Peyer's patch (tissue), 4 donors: ENCODE data around the gene SORCS1. TPM values are rescaled to one million over a fixed set of nuclear protein-coding genes. Genes with fewer than 3 reads are reported as not detected.
"Not testable (repeated sequence)": the region's sequence is repeated elsewhere in the genome, so short reads cannot be mapped to it uniquely, and the experiment has no call there.

Experiments used
- DNase-seq, 3 donors: peaks; one replicate each; pipeline ENCODE4 v3.0.0-alpha.2; 2017 to 2019
- H3K27ac ChIP-seq, 4 donors: fragments of 200-600 bp; sonication (generic); one replicate each; pipeline ENCODE4 v1.5.1; 2016 to 2019
- H3K27me3 ChIP-seq, 2 donors: fragments of 200-600 bp; sonication (generic); one replicate each; pipeline ENCODE4 v1.5.1; 2019
- H3K36me3 ChIP-seq, 3 donors: fragments of 200-600 bp; sonication (generic); one replicate each; pipeline ENCODE4 v1.5.1; 2016 to 2019
- H3K4me1 ChIP-seq, 4 donors: fragments of 200-600 bp; sonication (generic); one replicate each; pipeline ENCODE4 v1.5.1; 2016 to 2019
- H3K4me3 ChIP-seq, 4 donors: fragments of 200-600 bp; sonication (generic); 1 replicate in 3 of 4; 2 replicates in 1 of 4; pipeline ENCODE4 v1.5.1; 2016 to 2019; ENCODE audit warnings: mild to moderate bottlenecking in 1 of 4
- H3K9me3 ChIP-seq, 4 donors: fragments of 200-600 bp; sonication (generic); one replicate each; pipeline ENCODE4 v1.5.1; 2016 to 2019; ENCODE audit warnings: mild to moderate bottlenecking in 1 of 4
- POLR2A ChIP-seq, 2 donors: fragments of 450-650 bp; IDR thresholded peaks; one replicate each; pipeline ENCODE4 v1.5.1; 2017; ENCODE audit warnings: antibody characterized with exemption in 2 of 2, mild to moderate bottlenecking in 2 of 2, moderate library complexity in 2 of 2
- total RNA-seq, 4 donors: library from RNA; depleted of rRNA; stranded (reverse); fragments of >200 nt; gene quantifications; one replicate each; pipeline ENCODE4 v1.1.0, GENCODE V29; 2016
- TF ChIP-seq, protein P1 (sequence below), 6 experiments: fragments of 450-650 bp in 4 of 6; fragments of 200-600 bp in 2 of 6; sonication (generic) in 1 of 6; IDR thresholded peaks; one replicate each; pipeline ENCODE4 v1.5.1; 2017 to 2019; ENCODE audit warnings: antibody characterized with exemption in 6 of 6, mild to moderate bottlenecking in 3 of 6, moderate library complexity in 1 of 6

SORCS1 gene
- total RNA-seq, 4 donors from 2014 or later: 0.53 to 5.9 (median 2.4) TPM

DNA sequence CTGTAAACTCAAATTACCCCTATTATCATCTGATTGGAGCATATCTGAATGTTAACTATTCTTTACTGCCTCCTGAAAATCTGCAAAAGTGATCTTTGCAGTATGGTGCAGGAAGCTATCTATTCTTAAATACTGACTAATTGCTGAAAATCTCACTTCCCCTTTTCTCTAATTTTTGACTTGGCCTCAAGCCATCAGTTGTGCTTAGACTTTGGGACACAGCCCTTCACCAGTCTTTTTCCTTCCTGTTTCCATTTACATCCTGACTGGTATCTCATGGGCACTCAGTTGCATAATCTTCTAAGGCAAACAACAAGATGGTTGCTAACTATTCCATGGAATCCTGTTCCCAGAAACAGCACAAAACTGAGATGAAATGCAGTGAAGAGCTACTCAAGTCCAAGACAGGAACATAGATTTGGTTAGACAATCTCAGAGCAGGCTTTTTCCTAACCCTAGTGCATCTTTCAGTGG, 228.5 kb downstream of the SORCS1 start:
- Histone ChIP-seq H3K27ac (no peak overlapping the region), H3K4me1 (no peaks in the 10 kb centered on the region), H3K27me3 (no peaks in the 10 kb centered on the region), H3K9me3 (no peaks in the 10 kb centered on the region), H3K36me3 (no peaks in the 10 kb centered on the region), H3K4me3 (no peak overlapping the region)
- TF ChIP-seq, protein P1, sequence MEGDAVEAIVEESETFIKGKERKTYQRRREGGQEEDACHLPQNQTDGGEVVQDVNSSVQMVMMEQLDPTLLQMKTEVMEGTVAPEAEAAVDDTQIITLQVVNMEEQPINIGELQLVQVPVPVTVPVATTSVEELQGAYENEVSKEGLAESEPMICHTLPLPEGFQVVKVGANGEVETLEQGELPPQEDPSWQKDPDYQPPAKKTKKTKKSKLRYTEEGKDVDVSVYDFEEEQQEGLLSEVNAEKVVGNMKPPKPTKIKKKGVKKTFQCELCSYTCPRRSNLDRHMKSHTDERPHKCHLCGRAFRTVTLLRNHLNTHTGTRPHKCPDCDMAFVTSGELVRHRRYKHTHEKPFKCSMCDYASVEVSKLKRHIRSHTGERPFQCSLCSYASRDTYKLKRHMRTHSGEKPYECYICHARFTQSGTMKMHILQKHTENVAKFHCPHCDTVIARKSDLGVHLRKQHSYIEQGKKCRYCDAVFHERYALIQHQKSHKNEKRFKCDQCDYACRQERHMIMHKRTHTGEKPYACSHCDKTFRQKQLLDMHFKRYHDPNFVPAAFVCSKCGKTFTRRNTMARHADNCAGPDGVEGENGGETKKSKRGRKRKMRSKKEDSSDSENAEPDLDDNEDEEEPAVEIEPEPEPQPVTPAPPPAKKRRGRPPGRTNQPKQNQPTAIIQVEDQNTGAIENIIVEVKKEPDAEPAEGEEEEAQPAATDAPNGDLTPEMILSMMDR (IDR thresholded peaks at IDR 0.05): no peak
- TF ChIP-seq POLR2A (IDR thresholded peaks at IDR 0.05): no peak
- DNase-seq: no peak

DNA sequence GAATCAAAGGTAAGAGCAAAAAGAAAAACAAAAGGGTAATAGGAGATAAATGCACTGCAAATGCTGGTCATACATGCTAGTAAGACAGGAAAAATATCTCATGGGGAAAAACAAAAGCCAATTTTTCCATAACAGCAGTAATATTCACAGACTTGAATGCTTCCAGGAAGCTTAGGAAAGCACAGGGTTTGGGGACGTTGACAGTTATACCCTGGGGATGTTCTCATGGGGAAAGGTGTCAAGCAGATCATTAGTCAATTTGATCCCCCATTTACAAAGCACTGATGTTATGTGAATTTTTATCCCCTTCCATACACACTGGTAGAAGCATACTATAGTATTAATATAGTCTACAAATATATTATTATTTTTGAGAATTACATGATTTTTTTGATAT, 232.7 kb downstream of the SORCS1 start:
- no peak overlapping the region for H3K4me3 ChIP-seq
- H3K36me3 ChIP-seq: no peaks in the 10 kb centered on the region
- H3K9me3 ChIP-seq: no peaks in the 10 kb centered on the region
- H3K27ac ChIP-seq: no peak overlapping the region
- H3K27me3 ChIP-seq: no peaks in the 10 kb centered on the region
- TF ChIP-seq POLR2A (IDR thresholded peaks at IDR 0.05): no peak
- TF ChIP-seq, protein P1 (IDR thresholded peaks at IDR 0.05): no peak
- H3K4me1 ChIP-seq: no peaks in the 10 kb centered on the region
- no peak for DNase-seq

DNA sequence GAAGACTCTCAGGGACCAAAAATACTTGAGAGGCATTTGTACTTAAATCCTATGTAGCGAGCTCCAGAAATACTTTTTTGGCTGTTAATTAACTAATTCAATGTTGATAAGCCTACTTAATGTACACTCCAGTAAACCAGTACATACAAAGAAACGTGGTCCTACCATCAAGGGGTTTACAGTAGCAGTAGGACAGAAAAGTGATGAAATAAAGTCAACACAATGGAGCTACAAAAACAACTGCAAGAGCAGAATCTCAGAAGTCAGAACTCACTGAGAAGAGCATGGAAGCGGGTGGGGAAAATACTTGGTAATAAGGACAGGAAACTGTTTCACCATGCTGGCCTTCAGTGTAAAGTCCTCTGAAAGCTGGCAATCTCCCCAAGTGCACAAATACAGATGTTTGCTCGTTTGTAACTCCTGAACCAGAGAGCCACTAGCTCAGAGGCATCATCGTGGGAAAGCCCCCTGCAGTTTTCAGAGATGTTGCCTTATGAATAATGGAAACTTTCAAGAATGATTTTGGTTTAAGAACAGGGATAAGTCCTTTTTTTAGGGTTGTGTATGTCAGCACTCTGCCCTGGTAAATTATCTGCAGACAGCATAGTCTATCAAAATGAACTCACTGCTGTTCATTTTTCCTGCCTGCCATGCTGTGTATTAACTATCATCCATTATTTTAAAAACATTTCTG, 233.2 kb downstream of the SORCS1 start:
- H3K4me3 ChIP-seq: no peak overlapping the region
- TF ChIP-seq, protein P1 (IDR thresholded peaks at IDR 0.05): no peak
- TF ChIP-seq POLR2A (IDR thresholded peaks at IDR 0.05): no peak
- H3K9me3 ChIP-seq: no peaks in the 10 kb centered on the region
- H3K4me1 ChIP-seq: no peaks in the 10 kb centered on the region
- no peak for DNase-seq
- H3K27ac ChIP-seq: no peak overlapping the region
- H3K27me3 ChIP-seq: no peaks in the 10 kb centered on the region
- H3K36me3 ChIP-seq: no peaks in the 10 kb centered on the region

DNA sequence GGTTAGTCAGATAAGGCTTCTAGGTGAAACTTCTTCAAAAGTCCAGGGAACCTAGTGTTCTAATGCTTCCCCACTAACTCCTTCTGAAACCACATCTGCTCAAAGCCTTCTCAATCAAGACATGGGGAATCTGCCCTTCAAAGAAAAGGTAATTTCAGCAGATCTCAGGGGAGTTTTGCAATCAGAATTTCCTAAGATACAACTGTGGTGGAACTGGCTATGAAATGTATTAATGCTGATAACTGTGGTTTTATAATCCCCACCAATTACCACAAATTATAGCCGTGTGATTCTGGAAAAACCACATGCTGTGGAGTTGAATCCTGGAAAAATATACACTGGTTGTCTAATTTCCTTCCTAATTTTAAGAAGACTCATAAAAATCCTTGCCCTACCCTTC, 233.8 kb downstream of the SORCS1 start:
- H3K4me1 ChIP-seq: no peaks in the 10 kb centered on the region
- no peak overlapping the region for H3K4me3 ChIP-seq
- H3K36me3 ChIP-seq: no peaks in the 10 kb centered on the region
- TF ChIP-seq, protein P1 (IDR thresholded peaks at IDR 0.05): no peak
- no peak for TF ChIP-seq POLR2A (IDR thresholded peaks at IDR 0.05)
- no peak overlapping the region for H3K27ac ChIP-seq
- no peak for DNase-seq
- H3K9me3 ChIP-seq: no peaks in the 10 kb centered on the region
- no peaks in the 10 kb centered on the region for H3K27me3 ChIP-seq

DNA sequence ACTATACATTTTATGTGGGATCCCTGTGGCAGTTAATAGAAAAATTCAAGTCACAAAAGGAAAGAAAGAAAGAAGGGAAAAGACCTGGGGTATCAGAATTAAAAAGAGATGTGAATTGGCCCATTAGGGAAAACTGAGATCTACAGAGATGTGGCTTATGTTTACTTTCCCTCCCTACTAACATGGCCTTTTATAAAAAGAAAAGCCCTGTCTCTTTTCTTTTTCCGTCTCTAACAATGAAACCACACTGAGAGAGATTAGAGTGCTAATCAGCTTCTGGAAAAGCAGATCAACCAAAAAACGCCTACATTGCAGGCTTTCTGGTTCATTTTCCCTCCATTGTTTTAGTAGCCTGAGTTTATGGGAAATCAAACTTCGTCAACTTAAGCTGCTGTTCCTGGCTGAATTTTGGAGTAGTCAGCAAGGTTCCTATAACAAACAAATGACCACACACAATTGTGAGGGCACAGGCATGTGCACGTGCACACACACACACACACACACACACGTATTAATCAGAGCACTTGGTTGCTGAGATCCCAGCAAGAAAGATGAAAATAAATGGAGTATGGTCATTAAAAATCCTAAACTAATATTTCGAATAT, 235.1 kb downstream of the SORCS1 start:
- no peaks in the 10 kb centered on the region for H3K9me3 ChIP-seq
- H3K27me3 ChIP-seq: no peaks in the 10 kb centered on the region
- H3K4me3 ChIP-seq: no peak overlapping the region
- H3K4me1 ChIP-seq: no peaks in the 10 kb centered on the region
- no peak overlapping the region for H3K27ac ChIP-seq
- no peak for DNase-seq
- H3K36me3 ChIP-seq: no peaks in the 10 kb centered on the region
- TF ChIP-seq POLR2A (IDR thresholded peaks at IDR 0.05): no peak
- TF ChIP-seq, protein P1 (IDR thresholded peaks at IDR 0.05): no peak

DNA sequence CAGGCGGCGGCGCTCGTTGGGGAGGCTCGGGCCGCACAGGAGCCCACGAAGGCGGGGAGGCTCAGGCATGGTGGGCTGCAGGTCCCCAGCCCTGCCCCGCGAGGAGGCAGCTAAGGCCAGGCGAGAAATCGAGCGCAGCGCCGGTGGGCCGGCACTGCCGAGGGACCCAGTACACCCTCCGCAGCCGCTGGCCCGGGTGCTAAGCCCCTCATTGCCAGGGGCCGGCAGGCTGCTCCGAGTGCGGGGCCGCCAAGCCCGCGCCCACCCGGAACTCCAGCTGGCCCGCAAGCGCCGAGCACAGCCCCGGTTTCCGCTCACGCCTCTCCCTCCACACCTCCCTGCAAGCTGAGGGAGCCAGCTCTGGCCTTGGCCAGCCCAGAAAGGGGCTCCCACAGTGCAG, 236.4 kb downstream of the SORCS1 start:
- H3K4me1 ChIP-seq, H3K27ac ChIP-seq, H3K36me3 ChIP-seq: not testable (repeated sequence)

More for the DNA sequence above, 236.4 kb downstream of the SORCS1 start:
- not testable (repeated sequence) for H3K4me3 ChIP-seq, H3K9me3 ChIP-seq, DNase-seq, H3K27me3 ChIP-seq
